ENCODE measurements around the gene MYO7B. TPM values are rescaled to one million over a fixed set of nuclear protein-coding genes. Genes with fewer than 3 reads are reported as not detected.
A peak's percentile ranks its signal among the peaks of the same experiment; 100 is the strongest.

The MYO7B gene
- total RNA-seq, 4 donors from 2014 or later = 0.21 to 0.48 (median 0.28) TPM

DNA sequence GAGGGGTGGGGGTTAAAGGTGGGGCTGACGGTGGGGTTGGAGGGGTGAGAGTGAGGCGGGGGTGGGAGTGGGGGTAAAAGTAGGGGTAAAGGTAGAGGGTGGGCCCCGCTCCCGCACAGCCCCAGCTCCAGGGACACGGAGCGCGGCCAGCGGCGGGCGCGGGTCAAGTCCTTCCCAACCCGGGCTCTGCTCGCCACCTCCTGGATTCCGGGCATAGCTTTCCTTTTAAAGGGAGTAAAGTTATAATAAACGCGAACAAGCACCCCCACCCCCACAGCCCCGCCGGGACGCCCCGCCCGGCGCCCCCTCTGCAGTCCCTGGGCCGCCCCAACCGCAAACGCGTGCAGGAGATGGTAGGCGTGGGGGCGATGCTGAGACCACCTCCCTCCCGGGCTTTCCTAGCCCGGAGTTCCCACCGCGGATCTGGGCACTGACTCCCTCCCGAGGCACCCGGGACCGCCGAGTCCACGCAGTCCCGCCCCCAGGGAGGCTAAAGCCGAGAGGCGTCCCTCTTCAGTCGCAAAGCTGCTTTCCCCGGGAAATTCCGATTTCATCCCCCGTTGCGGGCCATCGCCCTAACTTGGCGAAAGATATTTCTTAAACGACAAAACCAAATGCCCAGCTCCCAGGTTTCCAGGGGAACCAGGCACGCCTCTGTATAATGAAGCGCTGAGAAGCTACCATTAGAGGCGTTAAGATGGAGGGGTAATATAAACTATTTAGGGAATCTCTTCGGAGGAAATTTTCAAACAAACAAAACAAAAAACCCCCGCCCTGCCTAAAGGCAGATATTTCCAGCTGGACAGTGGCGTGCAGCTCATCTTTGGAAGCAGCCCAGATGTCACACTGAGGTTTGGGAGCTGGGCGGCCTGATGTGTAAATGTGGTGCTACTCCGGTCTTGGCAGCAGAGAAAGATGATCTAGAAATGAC is 140.1 kb downstream of the MYO7B start, which contains the start of gene LIMS2:
Gene LIMS2 (minus strand): TSS at position 200 of the 931 bp plus-strand sequence. CDS start 506 bp downstream, outside the sequence.
- intact Hi-C loops (cut with DNase I; ENCODE audit: low total_unique reads) = no loop called here
- peak; percentile 66 to 70 for DNase-seq
- no peaks in the 10 kb centered on the region for H3K36me3 ChIP-seq
- no peaks in the 10 kb centered on the region for H3K27me3 ChIP-seq
- H3K27ac ChIP-seq = peak within 1 kb of the TSS; percentile 78 to 94
- H3K4me3 ChIP-seq = peak within 1 kb of the TSS; percentile 60 to 85
- no peak for TF ChIP-seq POLR2A (IDR thresholded peaks at IDR 0.05)
- TF ChIP-seq, protein P1, sequence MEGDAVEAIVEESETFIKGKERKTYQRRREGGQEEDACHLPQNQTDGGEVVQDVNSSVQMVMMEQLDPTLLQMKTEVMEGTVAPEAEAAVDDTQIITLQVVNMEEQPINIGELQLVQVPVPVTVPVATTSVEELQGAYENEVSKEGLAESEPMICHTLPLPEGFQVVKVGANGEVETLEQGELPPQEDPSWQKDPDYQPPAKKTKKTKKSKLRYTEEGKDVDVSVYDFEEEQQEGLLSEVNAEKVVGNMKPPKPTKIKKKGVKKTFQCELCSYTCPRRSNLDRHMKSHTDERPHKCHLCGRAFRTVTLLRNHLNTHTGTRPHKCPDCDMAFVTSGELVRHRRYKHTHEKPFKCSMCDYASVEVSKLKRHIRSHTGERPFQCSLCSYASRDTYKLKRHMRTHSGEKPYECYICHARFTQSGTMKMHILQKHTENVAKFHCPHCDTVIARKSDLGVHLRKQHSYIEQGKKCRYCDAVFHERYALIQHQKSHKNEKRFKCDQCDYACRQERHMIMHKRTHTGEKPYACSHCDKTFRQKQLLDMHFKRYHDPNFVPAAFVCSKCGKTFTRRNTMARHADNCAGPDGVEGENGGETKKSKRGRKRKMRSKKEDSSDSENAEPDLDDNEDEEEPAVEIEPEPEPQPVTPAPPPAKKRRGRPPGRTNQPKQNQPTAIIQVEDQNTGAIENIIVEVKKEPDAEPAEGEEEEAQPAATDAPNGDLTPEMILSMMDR (IDR thresholded peaks at IDR 0.05) = peak in 1 of 4 experiments; percentile 28
- H3K4me1 ChIP-seq = no peaks in the 10 kb centered on the region
- no peaks in the 10 kb centered on the region for H3K9me3 ChIP-seq

DNA sequence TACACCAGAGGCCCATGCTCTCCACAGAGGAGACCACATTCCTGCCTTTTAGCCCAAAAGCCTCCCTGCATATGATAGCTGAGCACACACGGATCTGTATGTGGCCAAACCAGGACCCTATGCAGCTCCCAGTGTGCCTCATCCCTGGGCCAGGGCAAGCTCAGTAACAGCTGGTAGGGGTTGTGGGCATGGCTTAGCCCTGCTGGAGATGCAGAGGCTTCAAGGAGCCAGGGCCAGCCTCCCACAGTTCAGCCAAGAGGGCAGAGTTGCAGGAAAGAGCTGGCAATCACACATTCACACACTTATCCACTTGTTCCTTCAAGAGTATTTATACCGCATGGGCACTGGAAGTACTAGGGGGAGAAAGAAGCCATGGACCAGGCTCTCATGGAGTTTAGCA is 141.4 kb downstream of the MYO7B start:
- TF ChIP-seq POLR2A (IDR thresholded peaks at IDR 0.05) = no peak
- TF ChIP-seq, protein P1 (IDR thresholded peaks at IDR 0.05) = no peak
- H3K27ac ChIP-seq = no peak overlapping the region
- peaks cover 0 to 10% of the 10 kb centered on the region in 2 donors for H3K4me1 ChIP-seq
- H3K4me3 ChIP-seq = no peak overlapping the region
- no peaks in the 10 kb centered on the region for H3K36me3 ChIP-seq
- DNase-seq = no peak
- no peaks in the 10 kb centered on the region for H3K9me3 ChIP-seq
- intact Hi-C loops (cut with DNase I; ENCODE audit: low total_unique reads) = no loop called here
- no peaks in the 10 kb centered on the region for H3K27me3 ChIP-seq

DNA sequence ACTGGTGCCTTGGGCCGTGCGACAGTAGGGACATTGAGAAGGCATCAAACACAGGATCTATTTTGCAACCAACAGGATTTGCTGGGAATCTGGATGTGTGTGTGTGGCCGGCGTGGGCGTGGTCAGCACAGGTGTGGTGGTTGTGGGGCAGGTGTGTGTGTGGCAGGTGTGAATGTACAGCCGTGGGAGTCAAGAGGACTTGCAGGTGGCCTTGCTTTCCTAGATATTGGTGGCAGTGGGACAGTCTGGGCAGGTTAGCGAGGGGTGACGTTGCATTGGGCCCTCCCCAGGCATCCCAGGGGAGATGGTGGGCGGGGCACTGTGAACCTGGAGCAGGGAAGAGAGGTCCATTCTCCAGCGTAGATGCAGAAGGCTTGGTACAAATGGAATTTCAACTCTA is 143.0 kb downstream of the MYO7B start:
- DNase-seq = no peak
- no peak overlapping the region for H3K4me3 ChIP-seq
- H3K36me3 ChIP-seq = no peaks in the 10 kb centered on the region
- intact Hi-C loops (cut with DNase I; ENCODE audit: low total_unique reads) = no loop called here
- no peaks in the 10 kb centered on the region for H3K27me3 ChIP-seq
- H3K9me3 ChIP-seq = no peaks in the 10 kb centered on the region
- H3K27ac ChIP-seq = no peak overlapping the region
- H3K4me1 ChIP-seq = peaks cover 0 to 15% of the 10 kb centered on the region in 2 donors
- no peak for TF ChIP-seq POLR2A (IDR thresholded peaks at IDR 0.05)
- TF ChIP-seq, protein P1 (IDR thresholded peaks at IDR 0.05) = no peak

DNA sequence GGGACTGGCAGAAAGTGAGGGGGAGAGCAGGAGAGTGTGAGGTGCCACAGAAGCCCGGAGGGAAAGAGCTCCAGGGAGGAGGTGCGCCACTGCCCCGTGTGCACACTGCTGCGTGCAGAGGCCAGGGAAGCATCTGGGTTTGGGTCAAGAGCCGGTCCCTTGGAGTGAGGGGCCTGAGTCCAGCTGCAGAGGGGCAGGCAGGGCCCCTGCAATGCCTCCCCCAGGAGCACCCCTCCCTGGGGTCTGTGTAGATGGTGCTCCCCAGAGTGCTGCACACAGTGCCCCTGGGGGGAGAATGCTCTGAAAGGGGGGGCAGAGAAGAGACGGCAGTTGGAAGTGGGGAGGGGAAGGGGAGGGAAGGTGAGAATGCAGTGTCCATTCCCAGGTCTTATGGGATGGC is 143.5 kb downstream of the MYO7B start:
- TF ChIP-seq, protein P1 (IDR thresholded peaks at IDR 0.05) = no peak
- TF ChIP-seq POLR2A (IDR thresholded peaks at IDR 0.05) = no peak
- Histone ChIP-seq H3K27me3 (no peaks in the 10 kb centered on the region), H3K36me3 (no peaks in the 10 kb centered on the region), H3K27ac (no peak overlapping the region), H3K4me3 (no peak overlapping the region), H3K9me3 (no peaks in the 10 kb centered on the region), H3K4me1 (peaks cover 0 to 15% of the 10 kb centered on the region in 2 donors)
- intact Hi-C loops (cut with DNase I; ENCODE audit: low total_unique reads) = no loop called here
- DNase-seq = no peak

DNA sequence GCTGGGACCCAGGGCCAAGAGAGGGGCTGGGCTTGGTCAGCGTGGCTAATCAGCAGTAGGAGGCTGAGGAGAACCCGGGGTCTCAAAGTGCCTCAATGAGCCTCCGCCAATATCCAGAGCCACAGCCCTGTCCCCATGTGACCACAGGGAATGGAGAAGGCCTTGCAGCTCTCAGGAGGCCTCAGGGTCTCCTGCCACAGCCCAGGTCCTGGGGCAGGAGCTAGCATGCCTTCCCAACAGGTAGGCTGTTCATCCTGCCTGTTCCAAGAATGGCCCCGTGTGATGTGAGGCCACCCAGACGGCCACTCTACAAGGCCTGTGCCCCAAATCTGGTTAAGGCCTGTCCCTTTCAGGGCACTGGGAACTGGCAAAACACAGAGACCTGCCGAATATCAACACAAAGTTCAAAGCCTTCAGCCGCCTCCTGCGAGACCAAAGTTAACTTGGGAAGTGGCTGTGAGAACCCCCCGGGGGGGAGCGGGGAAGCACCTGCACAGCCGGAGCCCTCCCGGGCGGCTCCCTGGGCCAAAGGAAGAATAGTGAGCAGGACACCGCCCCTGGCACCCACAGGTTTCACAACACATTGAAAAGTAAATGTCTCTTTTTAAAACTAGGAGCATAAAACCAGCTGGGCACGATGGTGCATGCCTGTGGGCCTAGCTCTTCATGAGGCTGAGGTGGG is 144.3 kb downstream of the MYO7B start:
- no peak for DNase-seq
- no peak overlapping the region for H3K4me3 ChIP-seq
- intact Hi-C loops (cut with DNase I; ENCODE audit: low total_unique reads) = no loop called here
- peak overlapping the region; percentile 70 to 76 for H3K27ac ChIP-seq
- H3K4me1 ChIP-seq = peaks cover 0 to 15% of the 10 kb centered on the region in 2 donors
- no peaks in the 10 kb centered on the region for H3K36me3 ChIP-seq
- no peaks in the 10 kb centered on the region for H3K27me3 ChIP-seq
- TF ChIP-seq, protein P1 (IDR thresholded peaks at IDR 0.05) = no peak
- TF ChIP-seq POLR2A (IDR thresholded peaks at IDR 0.05) = no peak
- no peaks in the 10 kb centered on the region for H3K9me3 ChIP-seq

Measured in uterus (tissue), 4 donors.